Trophoblast cell (in vitro differentiated cells and primary cell): ENCODE data around the gene IL23R.

Experiments
- DNase-seq, 2 donors: peaks; one replicate each; pipeline ENCODE4 v3.0.0-alpha.2; 2016
- H2AFZ ChIP-seq: 2 replicates; pipeline ENCODE4 v1.6.1; 2013; ENCODE audit warnings: low read length, moderate library complexity, mild to moderate bottlenecking; ENCODE audit not compliant: insufficient read depth, poor library complexity
- H2AK5ac ChIP-seq: 2 replicates; pipeline ENCODE4 v1.6.1; 2013; ENCODE audit warnings: mild to moderate bottlenecking, low read length
- H2BK120ac ChIP-seq: 2 replicates; pipeline ENCODE4 v1.6.1; 2013; ENCODE audit warnings: low read length, mild to moderate bottlenecking, moderate library complexity; ENCODE audit not compliant: insufficient read depth, poor library complexity
- H2BK12ac ChIP-seq: 2 replicates; pipeline ENCODE4 v1.6.1; 2013; ENCODE audit warnings: mild to moderate bottlenecking, low read length, moderate library complexity
- H2BK5ac ChIP-seq: 2 replicates; pipeline ENCODE4 v1.6.1; 2013; ENCODE audit warnings: low read length, low read depth, moderate library complexity, mild to moderate bottlenecking; ENCODE audit not compliant: poor library complexity
- H3K14ac ChIP-seq: 2 replicates; pipeline ENCODE4 v1.6.1; 2013; ENCODE audit warnings: mild to moderate bottlenecking, low read length
- H3K18ac ChIP-seq: 2 replicates; pipeline ENCODE4 v1.6.1; 2013; ENCODE audit warnings: mild to moderate bottlenecking, low read length
- H3K23ac ChIP-seq: 2 replicates; pipeline ENCODE4 v1.6.1; 2013; ENCODE audit warnings: low read length
- H3K27ac ChIP-seq: 2 replicates; pipeline ENCODE4 v1.5.1; 2013; ENCODE audit warnings: low read depth, mild to moderate bottlenecking, inconsistent platforms, low read length, moderate library complexity
- H3K27me3 ChIP-seq: 2 replicates; pipeline ENCODE4 v1.6.1; 2013; ENCODE audit warnings: inconsistent platforms, mild to moderate bottlenecking, low read length, moderate library complexity; ENCODE audit not compliant: insufficient read depth
- H3K36me3 ChIP-seq, 2 experiments: 1 replicate in 1 of 2; 2 replicates in 1 of 2; pipeline ENCODE4 v1.6.1; 2013; ENCODE audit warnings: low read length in 2 of 2, mild to moderate bottlenecking in 2 of 2, moderate library complexity in 1 of 2; ENCODE audit not compliant: insufficient read depth in 2 of 2, control insufficient read depth in 1 of 2
- H3K4ac ChIP-seq: 2 replicates; pipeline ENCODE4 v1.6.1; 2013; ENCODE audit warnings: low read depth, mild to moderate bottlenecking, low read length, moderate library complexity
- H3K4me1 ChIP-seq, 2 experiments: 1 replicate in 1 of 2; 2 replicates in 1 of 2; pipeline ENCODE4 v1.6.1; 2013; ENCODE audit warnings: low read length in 2 of 2, mild to moderate bottlenecking in 2 of 2, moderate library complexity in 1 of 2; ENCODE audit not compliant: insufficient read depth in 2 of 2, control insufficient read depth in 1 of 2
- H3K4me2 ChIP-seq: 2 replicates; pipeline ENCODE4 v1.6.1; 2013; ENCODE audit warnings: inconsistent platforms, mild to moderate bottlenecking, low read length, moderate library complexity
- H3K4me3 ChIP-seq: 2 replicates; pipeline ENCODE4 v1.5.1; 2013; ENCODE audit warnings: mild to moderate bottlenecking, low read depth, low read length, inconsistent platforms
- H3K79me1 ChIP-seq: one replicate; pipeline ENCODE4 v1.6.1; 2013; ENCODE audit warnings: low read length
- H3K79me2 ChIP-seq: 2 replicates; pipeline ENCODE4 v1.6.1; 2013; ENCODE audit warnings: low read length, mild to moderate bottlenecking; ENCODE audit not compliant: control insufficient read depth, insufficient read depth, poor library complexity
- H3K9ac ChIP-seq: 2 replicates; pipeline ENCODE4 v1.6.1; 2013; ENCODE audit warnings: mild to moderate bottlenecking, low read length
- H3K9me3 ChIP-seq: 2 replicates; pipeline ENCODE4 v1.6.1; 2013; ENCODE audit warnings: low read depth, mild to moderate bottlenecking, control low read depth, inconsistent platforms, low read length; ENCODE audit not compliant: insufficient read depth
- H4K12ac ChIP-seq: 2 replicates; pipeline ENCODE4 v1.6.1; 2013; ENCODE audit warnings: low read depth, mild to moderate bottlenecking, low read length, moderate library complexity
- H4K8ac ChIP-seq: 2 replicates; pipeline ENCODE4 v1.6.1; 2013; ENCODE audit warnings: low read depth, mild to moderate bottlenecking, low read length, moderate library complexity
- H4K91ac ChIP-seq: one replicate; pipeline ENCODE4 v1.6.1; 2013; ENCODE audit warnings: low read depth, mild to moderate bottlenecking, low read length, moderate library complexity
- WGBS: extraction: QIAGEN DNeasy Blood & Tissue Kit; methylation state at CpG from one replicate; pipeline ENCODE4 v1.1.7; 2013; ENCODE audit warnings: missing lambda C conversion rate; ENCODE audit not compliant: insufficient read length, insufficient coverage; ENCODE audit errors: extremely low coverage; 5-methylcytosine and 5-hydroxymethylcytosine counted together

Gene IL23R

GRCh38 chr1:67169496-67169895 lies 3.2 kb downstream of the IL23R start:
- WGBS: no CpG with 5 or more reads among the region's 2 CpGs
- Histone ChIP-seq H3K9me3 (no peaks in the 10 kb centered on the region), H3K18ac (no peak overlapping the region)

DNA sequence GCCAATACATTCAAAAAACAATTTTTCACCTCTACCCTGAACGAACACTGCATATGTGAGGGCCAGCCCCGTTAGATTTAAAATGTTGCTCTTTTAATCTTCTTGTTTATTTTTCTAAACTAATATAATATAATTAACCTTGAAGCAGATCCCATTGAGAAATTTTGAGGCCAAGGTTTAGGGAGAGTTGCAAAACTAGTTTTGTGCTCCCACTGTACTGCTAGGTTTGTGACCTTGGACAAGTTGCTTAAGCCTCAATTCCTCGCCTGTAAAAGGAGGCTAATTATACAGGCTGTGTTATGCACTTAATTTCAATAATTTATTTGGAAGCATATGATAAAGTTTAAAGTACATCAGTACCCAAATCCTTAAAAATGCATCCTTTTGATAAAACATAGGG lies 3.7 kb downstream of the IL23R start:
- Histone ChIP-seq H3K9ac (no peak overlapping the region), H3K23ac (no peak overlapping the region), H4K91ac (no peak overlapping the region), H3K18ac (no peak overlapping the region), H3K4ac (no peak overlapping the region), H2AFZ (no peak overlapping the region), H2BK5ac (no peak overlapping the region), H3K4me3 (no peak overlapping the region), H3K9me3 (no peaks in the 10 kb centered on the region), H3K4me2 (no peak overlapping the region), H3K14ac (no peak overlapping the region), H4K8ac (no peak overlapping the region), H4K12ac (no peak overlapping the region), H3K79me2 (no peaks in the 10 kb centered on the region), H3K27ac (no peak overlapping the region), H3K27me3 (no peaks in the 10 kb centered on the region), H3K79me1 (no peaks in the 10 kb centered on the region), H2BK120ac (no peak overlapping the region), H3K36me3 (no peaks in the 10 kb centered on the region), H2BK12ac (no peak overlapping the region), H2AK5ac (no peak overlapping the region), H3K4me1 (no peaks in the 10 kb centered on the region)
- DNase-seq: no peak
- no CpG with 5 or more reads among the region's 3 CpGs for WGBS

More at GRCh38 chr1:67169496-67169895, 3.2 kb downstream of the IL23R start:
- Histone ChIP-seq H3K4me3 (no peak overlapping the region), H3K79me2 (no peaks in the 10 kb centered on the region), H3K4me2 (no peak overlapping the region), H3K23ac (no peak overlapping the region), H3K27me3 (no peaks in the 10 kb centered on the region), H2BK12ac (no peak overlapping the region), H3K14ac (no peak overlapping the region), H4K91ac (no peak overlapping the region), H3K27ac (no peak overlapping the region), H2AK5ac (no peak overlapping the region), H3K4me1 (no peaks in the 10 kb centered on the region), H4K8ac (no peak overlapping the region), H3K36me3 (no peaks in the 10 kb centered on the region), H2BK5ac (no peak overlapping the region), H3K79me1 (no peaks in the 10 kb centered on the region), H3K9ac (no peak overlapping the region), H2AFZ (no peak overlapping the region), H2BK120ac (no peak overlapping the region), H3K4ac (no peak overlapping the region), H4K12ac (no peak overlapping the region)
- no peak for DNase-seq

DNA sequence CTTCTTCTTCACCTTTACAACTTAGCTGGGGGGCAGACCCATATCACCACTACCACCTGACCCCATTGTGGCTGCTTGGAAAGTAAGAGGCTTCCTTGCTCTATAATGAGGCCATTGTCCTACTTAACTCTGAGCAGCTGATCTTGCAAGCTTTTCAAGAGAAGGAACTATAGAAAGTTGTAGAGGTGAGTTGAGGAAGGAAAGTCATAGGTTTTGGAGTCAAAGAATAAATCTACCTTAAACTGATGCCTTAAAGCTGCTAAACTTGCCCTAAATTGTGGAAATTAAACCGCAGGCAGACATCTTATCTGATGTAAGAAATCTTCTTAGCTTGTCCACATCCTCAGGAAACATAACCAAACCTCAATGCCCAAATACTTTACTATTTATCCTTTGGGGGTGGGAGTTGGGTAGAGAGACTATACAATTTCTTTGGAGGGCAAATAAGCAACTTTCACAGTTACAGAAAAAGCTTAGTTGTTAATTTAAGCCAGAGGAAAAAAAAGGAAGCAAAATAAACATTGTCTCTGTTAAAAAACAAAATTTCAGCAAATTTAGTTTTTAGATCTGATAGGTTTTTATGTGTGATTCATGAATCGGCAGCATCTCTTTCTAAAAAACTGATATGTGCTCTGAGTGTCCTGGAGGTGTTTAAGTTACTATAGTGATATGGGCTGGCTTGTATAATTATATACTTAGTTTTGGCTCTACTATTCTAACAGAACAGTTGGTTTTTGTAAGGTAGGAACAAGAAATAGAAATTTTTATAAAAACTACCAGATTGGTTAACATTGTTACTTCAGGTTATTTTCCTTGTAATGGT lies 4.7 kb downstream of the IL23R start:
- no peak overlapping the region for H3K23ac ChIP-seq
- H3K14ac ChIP-seq: no peak overlapping the region
- H2BK12ac ChIP-seq: no peak overlapping the region
- H3K4me2 ChIP-seq: no peak overlapping the region
- H2AK5ac ChIP-seq: no peak overlapping the region
- no peak overlapping the region for H2BK5ac ChIP-seq
- no peak overlapping the region for H3K9ac ChIP-seq
- H4K12ac ChIP-seq: no peak overlapping the region
- no peak overlapping the region for H3K4ac ChIP-seq
- no peak for DNase-seq
- no peaks in the 10 kb centered on the region for H3K79me1 ChIP-seq
- no peak overlapping the region for H2AFZ ChIP-seq
- no peaks in the 10 kb centered on the region for H3K4me1 ChIP-seq
- H4K91ac ChIP-seq: no peak overlapping the region
- H3K18ac ChIP-seq: no peak overlapping the region
- H3K27me3 ChIP-seq: no peaks in the 10 kb centered on the region
- no CpG with 5 or more reads among the region's 2 CpGs for WGBS
- no peak overlapping the region for H4K8ac ChIP-seq
- no peaks in the 10 kb centered on the region for H3K9me3 ChIP-seq
- H3K27ac ChIP-seq: no peak overlapping the region
- H3K79me2 ChIP-seq: no peaks in the 10 kb centered on the region
- H3K4me3 ChIP-seq: no peak overlapping the region
- no peaks in the 10 kb centered on the region for H3K36me3 ChIP-seq
- H2BK120ac ChIP-seq: no peak overlapping the region

DNA sequence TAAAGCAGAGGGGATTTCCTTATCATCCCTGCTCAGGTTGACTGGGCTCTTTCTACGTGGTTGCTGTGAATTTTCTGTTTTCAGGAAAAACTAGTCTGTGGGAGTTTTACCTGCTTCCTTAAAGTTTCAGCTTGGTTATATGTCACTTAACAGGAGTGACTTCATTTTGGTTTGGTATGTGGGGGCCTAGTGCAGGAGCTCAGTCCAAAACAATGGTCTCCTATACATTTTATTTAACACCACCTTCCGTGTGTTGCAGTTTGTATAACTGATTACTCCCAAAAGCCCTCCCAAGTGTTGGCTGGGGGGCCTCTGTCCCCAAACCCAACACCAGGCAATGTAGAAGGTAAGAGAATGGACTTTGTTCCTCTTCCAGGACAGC lies 5.3 kb downstream of the IL23R start:
- no peak overlapping the region for H3K4me3 ChIP-seq
- H4K12ac ChIP-seq: no peak overlapping the region
- no peak overlapping the region for H2BK12ac ChIP-seq
- no peak overlapping the region for H3K4me2 ChIP-seq
- H3K27me3 ChIP-seq: no peaks in the 10 kb centered on the region
- no peak overlapping the region for H3K4ac ChIP-seq
- H2BK5ac ChIP-seq: no peak overlapping the region
- no peaks in the 10 kb centered on the region for H3K36me3 ChIP-seq
- no CpG with 5 or more reads among the region's 2 CpGs for WGBS
- H3K9ac ChIP-seq: no peak overlapping the region
- no peak for DNase-seq
- no peak overlapping the region for H4K8ac ChIP-seq
- no peak overlapping the region for H3K27ac ChIP-seq
- H3K79me1 ChIP-seq: no peaks in the 10 kb centered on the region
- H3K79me2 ChIP-seq: no peaks in the 10 kb centered on the region
- H2AFZ ChIP-seq: no peak overlapping the region
- no peaks in the 10 kb centered on the region for H3K9me3 ChIP-seq
- H2AK5ac ChIP-seq: no peak overlapping the region
- H3K23ac ChIP-seq: no peak overlapping the region
- H3K4me1 ChIP-seq: no peaks in the 10 kb centered on the region
- H2BK120ac ChIP-seq: no peak overlapping the region
- no peak overlapping the region for H3K14ac ChIP-seq
- no peak overlapping the region for H3K18ac ChIP-seq
- no peak overlapping the region for H4K91ac ChIP-seq
